Neural progenitor cell (in vitro differentiated cells): ENCODE data around the gene DCAF10.

Experiments
- CTCF ChIP-seq: fragments of 200-600 bp; sonication (generic); IDR thresholded peaks from 2 replicates; pipeline ENCODE4 v1.5.1; 2017; ENCODE audit warnings: antibody characterized with exemption, mild to moderate bottlenecking
- EZH2phosphoT487 ChIP-seq: fragments of 200-600 bp; sonication (generic); IDR thresholded peaks from 2 replicates; pipeline ENCODE4 v1.6.1; 2017; ENCODE audit warnings: antibody characterized with exemption

DNA sequence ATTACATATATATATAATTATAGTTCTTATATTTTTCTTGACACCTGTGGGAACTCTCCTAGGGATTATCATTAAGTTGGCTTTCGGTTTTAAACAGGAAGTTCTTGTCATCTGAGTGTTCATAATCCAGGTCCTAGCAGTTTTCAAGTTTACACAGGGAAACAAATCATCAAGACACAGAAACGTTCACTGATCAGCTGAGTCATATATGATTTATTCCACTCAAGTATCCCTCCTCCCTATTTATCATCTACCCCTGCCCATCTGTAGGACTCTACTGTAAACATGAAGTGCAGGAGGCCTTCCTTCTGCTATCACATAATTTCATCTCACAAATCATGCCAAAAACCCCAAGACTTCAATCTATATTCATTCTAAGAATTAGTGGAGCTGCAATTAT lies 97.1 kb downstream of the DCAF10 start:
- TF ChIP-seq CTCF (no peak), EZH2phosphoT487 (no peak)
